ENCODE measurements around the gene S100A2.
"Not testable (repeated sequence)": the region's sequence is repeated elsewhere in the genome, so short reads cannot be mapped to it uniquely, and the experiment has no call there.

Gene S100A2

GRCh38 chr1:153606194-153606593, 40.5 kb upstream of the S100A2 start:
- Mint-ChIP-seq H3K27ac (no peak overlapping the region), H3K4me1 (peaks cover 7% of the 10 kb centered on the region), H3K9me3 (no peaks in the 10 kb centered on the region), H3K4me3 (no peak overlapping the region), H3K27me3 (no peaks in the 10 kb centered on the region), H3K36me3 (no peaks in the 10 kb centered on the region)

- H3K27ac Mint-ChIP-seq = no peak overlapping the region
- H3K9me3 Mint-ChIP-seq = no peaks in the 10 kb centered on the region
- H3K4me1 Mint-ChIP-seq = peaks cover 15% of the 10 kb centered on the region
- no peaks in the 10 kb centered on the region for H3K27me3 Mint-ChIP-seq
- no peaks in the 10 kb centered on the region for H3K36me3 Mint-ChIP-seq
- H3K4me3 Mint-ChIP-seq = no peak overlapping the region
Measured at GRCh38 chr1:153602749-153603148, 37.1 kb upstream of the S100A2 start.

DNA sequence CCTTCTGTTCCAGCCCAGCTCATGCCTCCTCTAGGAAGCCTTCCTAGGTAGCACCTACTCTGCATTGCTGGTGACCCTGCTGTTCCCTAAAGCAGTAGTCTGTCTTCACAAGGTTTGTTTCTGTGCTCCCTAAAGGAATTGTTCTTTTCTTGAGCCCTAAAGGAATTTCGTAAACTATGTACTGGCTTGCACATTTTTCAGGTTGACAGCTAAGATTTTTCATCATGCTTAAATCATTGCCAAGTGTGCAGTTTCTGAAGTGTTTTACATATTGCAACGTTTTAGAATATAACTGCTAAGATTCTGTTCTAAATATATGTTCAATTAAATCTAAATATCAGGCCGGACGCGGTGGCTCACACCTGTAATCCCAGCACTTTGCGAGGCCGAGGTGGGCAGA, 34.2 kb upstream of the S100A2 start:
- Mint-ChIP-seq H3K4me3 (no peak overlapping the region), H3K27me3 (no peaks in the 10 kb centered on the region), H3K9me3 (no peaks in the 10 kb centered on the region), H3K4me1 (peaks cover 15% of the 10 kb centered on the region), H3K27ac (no peak overlapping the region), H3K36me3 (no peaks in the 10 kb centered on the region)

GRCh38 chr1:153598309-153599172, 32.9 kb upstream of the S100A2 start:
- Mint-ChIP-seq H3K9me3 (no peaks in the 10 kb centered on the region), H3K27me3 (no peaks in the 10 kb centered on the region), H3K4me1 (peaks cover 15% of the 10 kb centered on the region), H3K36me3 (no peaks in the 10 kb centered on the region), H3K4me3 (no peak overlapping the region), H3K27ac (no peak overlapping the region)

GRCh38 chr1:153597206-153597605, 31.6 kb upstream of the S100A2 start:
- Mint-ChIP-seq H3K36me3 (no peaks in the 10 kb centered on the region), H3K27ac (no peak overlapping the region), H3K4me1 (peaks cover 9% of the 10 kb centered on the region), H3K27me3 (no peaks in the 10 kb centered on the region), H3K4me3 (no peak overlapping the region), H3K9me3 (no peaks in the 10 kb centered on the region)

GRCh38 chr1:153592748-153593147, 27.1 kb upstream of the S100A2 start:
- Mint-ChIP-seq H3K9me3 (no peaks in the 10 kb centered on the region), H3K27me3 (no peaks in the 10 kb centered on the region), H3K4me1 (no peaks in the 10 kb centered on the region), H3K36me3 (no peaks in the 10 kb centered on the region), H3K4me3 (no peak overlapping the region), H3K27ac (no peak overlapping the region)

DNA sequence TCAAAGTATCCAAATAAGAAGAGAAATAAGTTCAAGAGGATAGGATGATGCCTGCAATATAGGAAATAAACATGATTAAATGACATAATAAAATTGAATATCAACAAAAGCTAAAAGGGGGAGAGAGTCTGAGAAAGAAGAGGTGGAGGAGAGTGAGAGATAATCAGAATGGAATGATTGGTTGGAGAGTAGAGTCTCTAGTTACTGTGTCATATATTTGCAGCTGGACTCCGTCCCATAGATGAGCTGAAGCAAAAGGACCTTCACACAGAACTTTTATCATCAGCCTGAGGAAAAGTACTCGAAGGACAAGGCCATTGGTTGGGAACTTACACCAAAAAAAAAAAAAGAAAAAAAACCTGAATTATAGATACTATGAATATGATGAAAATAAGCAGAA, 22.8 kb upstream of the S100A2 start:
- Mint-ChIP-seq H3K4me1 (no peaks in the 10 kb centered on the region), H3K36me3 (no peaks in the 10 kb centered on the region), H3K9me3 (no peaks in the 10 kb centered on the region), H3K4me3 (no peak overlapping the region), H3K27ac (no peak overlapping the region), H3K27me3 (no peaks in the 10 kb centered on the region)

DNA sequence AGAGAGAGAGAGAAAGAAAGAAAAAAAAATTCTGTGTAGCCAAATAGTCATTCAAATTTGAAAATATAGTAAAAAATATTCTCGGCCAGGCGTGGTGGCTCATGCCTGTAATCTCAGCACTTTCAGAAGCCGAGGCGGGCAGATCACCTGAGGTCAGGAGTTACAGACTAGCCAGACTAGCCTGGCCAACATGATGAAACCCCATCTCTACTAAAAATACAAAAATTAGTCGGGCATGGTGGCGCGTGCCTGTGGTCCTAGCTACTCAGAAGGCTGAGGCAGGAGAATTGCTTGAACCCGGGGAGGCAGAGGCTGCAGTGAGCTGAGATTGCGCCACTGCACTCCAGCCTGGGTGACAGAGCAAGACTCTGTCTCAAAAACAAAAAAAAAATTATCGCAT, 22.4 kb upstream of the S100A2 start:
- not testable (repeated sequence) for H3K9me3 Mint-ChIP-seq, H3K4me1 Mint-ChIP-seq, H3K27me3 Mint-ChIP-seq

GRCh38 chr1:153587314-153587713, 21.7 kb upstream of the S100A2 start:
- Mint-ChIP-seq H3K4me1 (no peaks in the 10 kb centered on the region), H3K27me3 (no peaks in the 10 kb centered on the region), H3K9me3 (no peaks in the 10 kb centered on the region), H3K27ac (no peak overlapping the region), H3K4me3 (no peak overlapping the region), H3K36me3 (no peaks in the 10 kb centered on the region)

More for the DNA sequence above, 22.4 kb upstream of the S100A2 start:
- H3K36me3 Mint-ChIP-seq, H3K4me3 Mint-ChIP-seq, H3K27ac Mint-ChIP-seq: not testable (repeated sequence)

GRCh38 chr1:153586347-153586746, 20.7 kb upstream of the S100A2 start:
- Mint-ChIP-seq H3K27me3 (no peaks in the 10 kb centered on the region), H3K4me3 (no peak overlapping the region), H3K4me1 (no peaks in the 10 kb centered on the region), H3K36me3 (no peaks in the 10 kb centered on the region), H3K27ac (no peak overlapping the region), H3K9me3 (no peaks in the 10 kb centered on the region)

- Mint-ChIP-seq H3K4me1 (no peaks in the 10 kb centered on the region), H3K9me3 (no peaks in the 10 kb centered on the region), H3K36me3 (no peaks in the 10 kb centered on the region), H3K4me3 (no peak overlapping the region), H3K27ac (no peak overlapping the region), H3K27me3 (no peaks in the 10 kb centered on the region)
Measured at GRCh38 chr1:153585006-153585405, 19.4 kb upstream of the S100A2 start.

DNA sequence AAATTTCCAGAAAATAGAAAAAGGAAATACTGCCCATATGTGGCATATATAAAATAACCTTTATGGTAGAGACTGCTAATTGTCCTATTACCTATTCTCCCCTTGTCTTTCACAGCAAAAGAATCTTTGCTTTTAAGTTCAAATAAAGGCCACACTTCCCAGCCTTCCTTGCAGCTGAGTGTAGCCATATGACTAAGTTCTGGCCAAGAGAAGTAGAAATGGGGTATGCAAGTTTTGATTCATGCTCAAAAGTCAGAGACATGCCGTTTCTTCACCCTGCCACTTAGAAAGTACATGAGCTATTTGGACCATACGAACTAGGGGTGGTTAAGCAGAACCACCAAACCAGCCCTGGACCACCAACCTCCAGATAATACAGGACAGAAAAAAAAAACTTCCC, 18.3 kb upstream of the S100A2 start:
- no peaks in the 10 kb centered on the region for H3K27me3 Mint-ChIP-seq
- H3K36me3 Mint-ChIP-seq = no peaks in the 10 kb centered on the region
- H3K4me1 Mint-ChIP-seq = no peaks in the 10 kb centered on the region
- H3K27ac Mint-ChIP-seq = no peak overlapping the region
- H3K4me3 Mint-ChIP-seq = no peak overlapping the region
- no peaks in the 10 kb centered on the region for H3K9me3 Mint-ChIP-seq

DNA sequence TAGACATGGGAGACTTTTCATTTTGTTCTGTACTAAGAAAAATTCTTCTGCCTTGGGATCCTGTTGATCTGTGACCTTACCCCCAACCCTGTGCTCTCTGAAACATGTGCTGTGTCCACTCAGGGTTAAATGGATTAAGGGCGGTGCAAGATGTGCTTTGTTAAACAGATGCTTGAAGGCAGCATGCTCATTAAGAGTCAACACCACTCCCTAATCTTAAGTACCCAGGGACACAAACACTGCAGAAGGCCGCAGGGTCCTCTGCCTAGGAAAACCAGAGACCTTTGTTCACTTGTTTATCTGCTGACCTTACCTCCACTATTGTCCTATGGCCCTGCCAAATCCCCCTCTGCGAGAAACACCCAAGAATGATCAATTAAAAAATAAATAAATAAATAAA, 17.9 kb upstream of the S100A2 start:
- not testable (repeated sequence) for H3K4me3 Mint-ChIP-seq, H3K36me3 Mint-ChIP-seq, H3K27me3 Mint-ChIP-seq, H3K4me1 Mint-ChIP-seq, H3K27ac Mint-ChIP-seq, H3K9me3 Mint-ChIP-seq

GRCh38 chr1:153582836-153583235, 17.2 kb upstream of the S100A2 start:
- H3K27me3 Mint-ChIP-seq, H3K27ac Mint-ChIP-seq, H3K36me3 Mint-ChIP-seq, H3K4me3 Mint-ChIP-seq, H3K9me3 Mint-ChIP-seq, H3K4me1 Mint-ChIP-seq: not testable (repeated sequence)

DNA sequence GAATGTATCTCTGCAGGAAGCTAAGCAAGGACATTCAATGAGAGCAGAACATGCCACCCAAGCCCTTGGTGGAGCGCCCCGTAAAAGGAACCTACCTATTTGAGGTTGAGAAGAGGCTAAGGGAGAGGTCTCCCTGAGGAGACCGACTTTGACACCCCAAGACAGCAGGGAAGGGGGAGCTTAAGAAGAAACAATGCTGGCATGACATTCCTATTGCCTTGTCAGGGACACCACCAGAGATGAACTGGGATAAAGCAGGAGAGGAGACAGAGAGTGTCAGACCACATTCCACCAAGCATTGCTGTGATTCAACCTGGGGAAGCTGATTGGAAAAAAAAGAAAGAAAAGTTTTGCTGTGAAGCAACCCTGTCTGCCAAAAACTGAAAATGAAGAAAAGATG, 13.3 kb upstream of the S100A2 start:
- Mint-ChIP-seq H3K27me3 (peaks cover 7% of the 10 kb centered on the region), H3K27ac (no peak overlapping the region), H3K4me1 (no peaks in the 10 kb centered on the region), H3K36me3 (no peaks in the 10 kb centered on the region), H3K9me3 (no peaks in the 10 kb centered on the region), H3K4me3 (no peak overlapping the region)

GRCh38 chr1:153578490-153578889, 12.8 kb upstream of the S100A2 start:
- H3K27ac Mint-ChIP-seq = peak overlapping the region; percentile 66
- H3K36me3 Mint-ChIP-seq = no peaks in the 10 kb centered on the region
- peaks cover 7% of the 10 kb centered on the region for H3K27me3 Mint-ChIP-seq
- peaks cover 3% of the 10 kb centered on the region for H3K4me1 Mint-ChIP-seq
- H3K9me3 Mint-ChIP-seq = no peaks in the 10 kb centered on the region
- no peak overlapping the region for H3K4me3 Mint-ChIP-seq

- Mint-ChIP-seq H3K36me3 (no peaks in the 10 kb centered on the region), H3K4me3 (no peak overlapping the region), H3K27ac (no peak overlapping the region), H3K4me1 (peaks cover 11% of the 10 kb centered on the region), H3K27me3 (peaks cover 7% of the 10 kb centered on the region), H3K9me3 (no peaks in the 10 kb centered on the region)
Measured at GRCh38 chr1:153577624-153578051, 12.0 kb upstream of the S100A2 start.
